Measurements from ENCODE around the gene IGF2R.

- TF ChIP-seq CTCF (IDR thresholded peaks at IDR 0.05) (no peak), EZH2phosphoT487 (IDR thresholded peaks at IDR 0.05) (no peak), EZH2 (IDR thresholded peaks at IDR 0.05) (no peak)
These were observed 35.7 kb downstream of the IGF2R start for GRCh38 chr6:160004419-160005175.

Data from neural progenitor cell (in vitro differentiated cells).